SU-DHL-6 (cell line): Measurements from ENCODE around the gene BRD4.

Experiments used
- H2AFZ ChIP-seq: fragments of 200-600 bp; sonication (generic); 2 replicates; pipeline ENCODE4 v1.6.1; 2014; ENCODE audit warnings: low read depth, mild to moderate bottlenecking, moderate library complexity, mixed read lengths, antibody characterized with exemption, low read length; ENCODE audit not compliant: severe bottlenecking
- H3F3A ChIP-seq: fragments of 200-600 bp; shearing (Covaris generic); 2 replicates; pipeline ENCODE4 v1.6.0; 2016; ENCODE audit warnings: antibody characterized with exemption, mild to moderate bottlenecking; ENCODE audit not compliant: insufficient read depth
- H3K27ac ChIP-seq: fragments of 200-600 bp; sonication (generic); 2 replicates; pipeline ENCODE4 v1.5.1; 2016; ENCODE audit warnings: low read depth, mild to moderate bottlenecking, low read length, moderate library complexity, mixed read lengths
- H3K27me3 ChIP-seq: fragments of 200-600 bp; sonication (generic), shearing (Covaris generic); 2 replicates; pipeline ENCODE4 v1.6.0; 2014; ENCODE audit warnings: mild to moderate bottlenecking, low read length
- H3K36me3 ChIP-seq: fragments of 200-600 bp; sonication (generic); 2 replicates; pipeline ENCODE4 v1.6.1; 2014; ENCODE audit warnings: mild to moderate bottlenecking, low read length, mixed read lengths
- H3K4me2 ChIP-seq: fragments of 300-600, 200-600 bp; shearing (Covaris generic), sonication (generic); 2 replicates; pipeline ENCODE4 v1.6.0; 2014; ENCODE audit warnings: low read length, low read depth, mild to moderate bottlenecking; ENCODE audit not compliant: poor library complexity, severe bottlenecking
- H3K4me3 ChIP-seq: fragments of 200-600 bp; sonication (generic); 2 replicates; pipeline ENCODE4 v1.5.1; 2014; ENCODE audit warnings: antibody characterized with exemption, low read length, mild to moderate bottlenecking, mixed read lengths; ENCODE audit not compliant: insufficient read depth, poor library complexity, severe bottlenecking
- H3K79me2 ChIP-seq: fragments of 200-600 bp; sonication (generic); 2 replicates; pipeline ENCODE4 v1.6.1; 2014; ENCODE audit warnings: mild to moderate bottlenecking, low read length, moderate library complexity; ENCODE audit not compliant: insufficient read depth
- H3K9ac ChIP-seq: fragments of 200-600 bp; sonication (generic); 2 replicates; pipeline ENCODE4 v1.7.0; 2014; ENCODE audit warnings: mild to moderate bottlenecking, low read length
- H3K9me2 ChIP-seq: fragments of 200-600 bp; sonication (generic); replicated peaks from 2 replicates; pipeline ENCODE4 v1.6.1; 2014; ENCODE audit warnings: low read length; ENCODE audit not compliant: insufficient read depth
- H3K9me3 ChIP-seq: fragments of 200-600 bp; sonication (generic); 2 replicates; pipeline ENCODE4 v1.6.1; 2014; ENCODE audit warnings: low read length, mixed read lengths; ENCODE audit not compliant: insufficient read depth
- H4K20me1 ChIP-seq: fragments of 200-600 bp; sonication (generic); 2 replicates; pipeline ENCODE4 v1.6.1; 2014; ENCODE audit warnings: low read depth, mild to moderate bottlenecking, antibody characterized with exemption, low read length, moderate library complexity, mixed read lengths
- CTCF ChIP-seq: fragments of 200-600 bp; sonication (generic); IDR thresholded peaks from one replicate; pipeline ENCODE4 v1.5.1; 2017; ENCODE audit warnings: antibody characterized with exemption, mild to moderate bottlenecking, low read length, moderate library complexity; ENCODE audit not compliant: insufficient read depth, poor library complexity, severe bottlenecking
- EZH2phosphoT487 ChIP-seq: fragments of 200-600 bp; sonication (generic), shearing (Covaris generic); conservative IDR thresholded peaks from 2 replicates; pipeline ENCODE4 v1.6.1; 2018; ENCODE audit warnings: mild to moderate bottlenecking, antibody characterized with exemption, low read length, moderate library complexity, mixed read lengths

BRD4 gene

GRCh38 chr19:15252398-15253018 lies 79.8 kb downstream of the BRD4 start:
- Histone ChIP-seq H2AFZ (no peak overlapping the region), H3K27me3 (no peaks in the 10 kb centered on the region), H3K9me2 (no peaks in the 10 kb centered on the region), H3K4me3 (no peak overlapping the region), H3K36me3 (peaks cover 6% of the 10 kb centered on the region; the same call in 1 of the 2 replicates), H4K20me1 (peaks cover 5% of the 10 kb centered on the region; the same call in 1 of the 2 replicates), H3K9me3 (no peaks in the 10 kb centered on the region), H3K79me2 (no peaks in the 10 kb centered on the region), H3K4me2 (no peak overlapping the region), H3K9ac (no peak overlapping the region), H3K27ac (no peak overlapping the region), H3F3A (no peaks in the 10 kb centered on the region)
- TF ChIP-seq CTCF (no peak), EZH2phosphoT487 (no peak)

- Histone ChIP-seq H3K27ac (no peak overlapping the region), H3K36me3 (peaks cover 6% of the 10 kb centered on the region; the same call in 1 of the 2 replicates), H3K9me2 (no peaks in the 10 kb centered on the region), H4K20me1 (peaks cover 5% of the 10 kb centered on the region; the same call in 1 of the 2 replicates), H3F3A (no peaks in the 10 kb centered on the region), H3K9me3 (no peaks in the 10 kb centered on the region), H3K79me2 (no peaks in the 10 kb centered on the region), H3K4me2 (no peak overlapping the region), H3K4me3 (no peak overlapping the region), H3K27me3 (no peaks in the 10 kb centered on the region), H3K9ac (no peak overlapping the region), H2AFZ (no peak overlapping the region)
- no peak for TF ChIP-seq EZH2phosphoT487
- TF ChIP-seq CTCF: no peak
Observed at GRCh38 chr19:15251749-15252397, 80.5 kb downstream of the BRD4 start.

GRCh38 chr19:15251010-15251748 lies 81.2 kb downstream of the BRD4 start:
- no peak overlapping the region for H2AFZ ChIP-seq
- H3K27ac ChIP-seq: no peak overlapping the region
- H3F3A ChIP-seq: no peaks in the 10 kb centered on the region
- H3K4me2 ChIP-seq: no peak overlapping the region
- H3K9me2 ChIP-seq: no peaks in the 10 kb centered on the region
- H3K4me3 ChIP-seq: no peak overlapping the region
- H3K36me3 ChIP-seq: peaks cover 2% of the 10 kb centered on the region; the same call in 1 of the 2 replicates
- no peak overlapping the region for H3K9ac ChIP-seq
- H4K20me1 ChIP-seq: peaks cover 5% of the 10 kb centered on the region; the same call in 1 of the 2 replicates
- TF ChIP-seq CTCF (no peak), EZH2phosphoT487 (no peak)
- H3K27me3 ChIP-seq: no peaks in the 10 kb centered on the region
- no peaks in the 10 kb centered on the region for H3K9me3 ChIP-seq
- no peaks in the 10 kb centered on the region for H3K79me2 ChIP-seq
